Left lung (tissue), 10 donors: ENCODE data around the gene ZNF491. TPM values are rescaled to one million over a fixed set of nuclear protein-coding genes. Genes with fewer than 3 reads are reported as not detected.
A peak's percentile ranks its signal among the peaks of the same experiment; 100 is the strongest.

Experiments used
- ATAC-seq: fragments of 200-7000 bp; cut with Tn5 transposase; one replicate; pipeline ENCODE4 v1.9.1; 2020; ENCODE audit warnings: moderate library complexity
- DNase-seq, 4 donors: peaks; one replicate each; pipeline ENCODE4 v3.0.0-alpha.2; 2013 to 2020
- H3K27ac ChIP-seq, 2 donors: fragments of 200-600 bp; sonication (generic) in 1 of 2; one replicate each; pipeline versions ENCODE4 v1.5.0 to v1.8.0; 2020 to 2021
- H3K27me3 ChIP-seq, 2 donors: fragments of 200-600 bp; sonication (generic) in 1 of 2; one replicate each; pipeline versions ENCODE4 v1.5.0 to v1.8.0; 2020 to 2021
- H3K36me3 ChIP-seq, 2 donors: fragments of 200-600 bp; sonication (generic) in 1 of 2; one replicate each; pipeline versions ENCODE4 v1.5.0 to v1.8.0; 2020 to 2021
- H3K4me1 ChIP-seq, 2 donors: fragments of 200-600 bp; one replicate each; pipeline ENCODE4 v1.8.0; 2021
- H3K4me3 ChIP-seq, 2 donors: fragments of 200-600 bp; sonication (generic) in 1 of 2; one replicate each; pipeline versions ENCODE4 v1.5.0 to v1.8.0; 2020 to 2021; ENCODE audit warnings: mild to moderate bottlenecking in 1 of 2
- H3K9me3 ChIP-seq, 2 donors: fragments of 200-600 bp; sonication (generic) in 1 of 2; one replicate each; pipeline versions ENCODE4 v1.5.0 to v1.8.0; 2020 to 2021
- intact Hi-C, 2 donors: fragments of 100-400 bp; cut with DNase I; formaldehyde crosslinking; loops; one replicate each; pipeline versions ENCODE4 v1.11.2 to v1.14.2; 2022
- polyA plus RNA-seq, 6 donors: library from polyadenylated mRNA; unstranded; fragments of 120-200 nt; gene quantifications; one replicate each; pipeline ENCODE4 v1.2.1, GENCODE V29; 2013; ENCODE audit not compliant: insufficient read length in 6 of 6
- total RNA-seq, 2 donors: library from RNA; stranded (reverse); fragmentation: NEBNext Ultra II Directional; extraction: Animal tissue kit (Norgen Biotek cat#: 25700); gene quantifications; one replicate each; pipeline ENCODE4 v1.2.1, GENCODE V29; 2021
- TF ChIP-seq, protein P1 (sequence below), 2 donors: fragments of 200-600 bp; sonication (generic) in 1 of 2; IDR thresholded peaks; one replicate each; pipeline versions ENCODE4 v1.5.0 to v1.8.0; 2021; ENCODE audit warnings: antibody characterized with exemption in 2 of 2
- donor health status: DM: no; HTN: yes; CAD: no.
- donor health status: DM: no; HTN: no; CAD: no.

Gene ZNF491
- total and polyA plus RNA-seq, 8 donors = 2.0 to 10.2 (median 8.7) TPM

DNA sequence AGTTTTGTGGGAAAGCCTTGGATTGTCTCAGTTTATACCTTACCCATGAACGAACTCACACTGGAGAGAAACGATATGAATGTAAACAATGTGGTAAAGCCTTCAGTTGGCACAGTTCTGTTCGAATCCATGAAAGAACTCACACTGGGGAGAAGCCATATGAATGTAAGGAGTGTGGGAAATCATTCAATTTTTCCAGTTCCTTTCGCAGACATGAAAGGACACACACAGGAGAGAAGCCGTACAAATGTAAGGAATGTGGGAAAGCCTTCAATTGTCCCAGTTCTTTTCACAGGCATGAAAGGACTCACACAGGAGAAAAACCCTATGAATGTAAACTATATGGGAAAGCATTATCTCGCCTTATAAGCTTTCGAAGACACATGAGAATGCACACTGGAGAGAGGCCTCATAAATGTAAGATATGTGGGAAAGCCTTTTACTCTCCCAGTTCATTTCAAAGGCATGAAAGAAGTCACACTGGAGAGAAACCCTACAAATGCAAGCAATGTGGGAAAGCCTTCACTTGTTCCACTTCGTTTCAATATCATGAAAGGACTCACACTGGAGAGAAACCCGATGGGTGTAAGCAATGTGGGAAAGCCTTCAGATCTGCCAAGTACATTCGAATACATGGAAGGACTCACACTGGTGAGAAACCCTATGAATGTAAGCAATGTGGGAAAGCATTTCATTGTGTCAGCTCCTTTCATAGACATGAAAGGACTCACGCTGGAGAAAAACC is 8.2 kb downstream of the ZNF491 start:
- no peak for ATAC-seq
- peaks cover 0 to 52% of the 10 kb centered on the region in 2 donors for H3K9me3 ChIP-seq
- TF ChIP-seq, protein P1, sequence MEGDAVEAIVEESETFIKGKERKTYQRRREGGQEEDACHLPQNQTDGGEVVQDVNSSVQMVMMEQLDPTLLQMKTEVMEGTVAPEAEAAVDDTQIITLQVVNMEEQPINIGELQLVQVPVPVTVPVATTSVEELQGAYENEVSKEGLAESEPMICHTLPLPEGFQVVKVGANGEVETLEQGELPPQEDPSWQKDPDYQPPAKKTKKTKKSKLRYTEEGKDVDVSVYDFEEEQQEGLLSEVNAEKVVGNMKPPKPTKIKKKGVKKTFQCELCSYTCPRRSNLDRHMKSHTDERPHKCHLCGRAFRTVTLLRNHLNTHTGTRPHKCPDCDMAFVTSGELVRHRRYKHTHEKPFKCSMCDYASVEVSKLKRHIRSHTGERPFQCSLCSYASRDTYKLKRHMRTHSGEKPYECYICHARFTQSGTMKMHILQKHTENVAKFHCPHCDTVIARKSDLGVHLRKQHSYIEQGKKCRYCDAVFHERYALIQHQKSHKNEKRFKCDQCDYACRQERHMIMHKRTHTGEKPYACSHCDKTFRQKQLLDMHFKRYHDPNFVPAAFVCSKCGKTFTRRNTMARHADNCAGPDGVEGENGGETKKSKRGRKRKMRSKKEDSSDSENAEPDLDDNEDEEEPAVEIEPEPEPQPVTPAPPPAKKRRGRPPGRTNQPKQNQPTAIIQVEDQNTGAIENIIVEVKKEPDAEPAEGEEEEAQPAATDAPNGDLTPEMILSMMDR (IDR thresholded peaks at IDR 0.05) = no peak
- H3K4me1 ChIP-seq = no peaks in the 10 kb centered on the region
- intact Hi-C loops = no loop called here
- DNase-seq = no peak
- no peak overlapping the region for H3K27ac ChIP-seq
- peaks cover 0 to 21% of the 10 kb centered on the region in 2 donors for H3K36me3 ChIP-seq
- H3K4me3 ChIP-seq = no peak overlapping the region
- H3K27me3 ChIP-seq = no peaks in the 10 kb centered on the region

DNA sequence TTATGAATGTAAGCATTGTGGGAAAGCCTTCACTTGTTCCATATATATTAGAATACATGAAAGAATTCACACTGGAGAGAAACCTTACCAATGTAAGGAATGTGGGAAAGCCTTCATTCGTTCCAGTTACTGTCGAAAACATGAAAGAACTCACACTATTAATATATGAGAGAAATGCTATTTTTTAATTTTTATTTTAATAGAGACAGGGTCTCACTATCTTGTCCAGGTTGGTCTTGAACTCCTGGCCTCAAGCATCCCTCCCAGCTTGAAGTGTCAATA is 8.7 kb downstream of the ZNF491 start:
- no peaks in the 10 kb centered on the region for H3K4me1 ChIP-seq
- H3K27me3 ChIP-seq = no peaks in the 10 kb centered on the region
- ATAC-seq (no peak), DNase-seq (no peak)
- peaks cover 0 to 21% of the 10 kb centered on the region in 2 donors for H3K36me3 ChIP-seq
- H3K9me3 ChIP-seq = peaks cover 0 to 52% of the 10 kb centered on the region in 2 donors
- intact Hi-C loops = no loop called here
- H3K27ac ChIP-seq = no peak overlapping the region
- no peak overlapping the region for H3K4me3 ChIP-seq
- TF ChIP-seq, protein P1 (IDR thresholded peaks at IDR 0.05) = no peak

DNA sequence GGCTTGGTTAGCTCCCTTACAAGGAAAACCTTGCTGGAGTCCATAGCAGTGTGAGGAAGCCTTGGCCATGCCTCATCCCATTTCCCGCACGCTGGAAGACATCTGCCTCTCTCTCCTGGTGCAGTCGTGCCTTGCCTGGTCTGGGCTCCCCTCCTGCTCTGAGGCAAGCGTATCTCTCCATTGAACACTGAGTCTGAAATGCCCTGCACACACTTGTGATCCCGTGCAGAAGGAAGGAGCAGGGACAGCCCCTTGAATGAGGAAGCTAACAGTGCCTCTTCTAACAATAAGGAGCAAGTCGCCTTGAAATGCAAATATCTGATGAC is 15.3 kb downstream of the ZNF491 start:
- TF ChIP-seq, protein P1 (IDR thresholded peaks at IDR 0.05) = no peak
- Histone ChIP-seq H3K27me3 (no peaks in the 10 kb centered on the region), H3K4me1 (peaks cover 0 to 9% of the 10 kb centered on the region in 2 donors), H3K4me3 (peak overlapping the region; percentile 82 to 96), H3K36me3 (no peaks in the 10 kb centered on the region), H3K27ac (peak overlapping the region; percentile 11 to 92), H3K9me3 (peaks cover 0 to 2% of the 10 kb centered on the region in 2 donors)
- DNase-seq (peak in 1 of 4 donors; percentile 34), ATAC-seq (peak; percentile 52)
- intact Hi-C loops = no loop called here

DNA sequence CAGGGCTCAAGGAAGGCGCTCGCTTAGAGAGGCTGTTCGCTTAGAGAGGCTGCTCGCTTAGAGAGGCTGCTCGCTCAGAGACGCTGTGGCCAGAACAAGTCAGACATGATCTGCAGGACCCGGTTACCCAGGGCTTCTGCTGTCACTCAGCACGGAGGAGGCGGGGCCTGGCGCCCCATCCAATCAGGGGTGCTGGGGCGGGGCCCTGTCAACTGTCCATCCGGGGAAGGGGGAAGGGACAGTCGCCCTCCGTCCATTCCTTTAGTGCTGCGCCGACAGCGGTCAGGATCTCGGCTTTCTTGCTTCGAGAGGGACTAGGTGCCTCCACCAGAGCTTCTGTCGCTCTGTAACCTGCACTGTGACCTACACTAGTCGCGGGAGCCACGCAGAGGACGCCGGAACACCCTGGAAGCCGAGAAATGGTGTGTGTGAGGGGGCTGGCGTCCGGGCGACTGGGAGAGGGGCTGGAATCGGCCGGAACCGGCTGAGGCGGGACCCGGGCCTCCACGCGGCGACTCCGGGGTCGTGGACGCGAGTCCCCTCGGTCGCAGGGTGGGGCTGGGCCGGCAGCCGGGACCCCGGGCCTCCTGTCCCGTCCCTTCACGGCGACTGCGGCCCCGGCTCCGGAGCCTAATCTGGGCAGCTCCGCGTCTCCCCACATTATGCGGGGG is 15.8 kb downstream of the ZNF491 start, which contains the start of gene ZNF440:
TSS of gene ZNF440 (plus strand) at position 245 of the 671 bp plus-strand sequence. CDS start at position 420, 175 bp downstream.
- peak; percentile 100 for ATAC-seq

DNA sequence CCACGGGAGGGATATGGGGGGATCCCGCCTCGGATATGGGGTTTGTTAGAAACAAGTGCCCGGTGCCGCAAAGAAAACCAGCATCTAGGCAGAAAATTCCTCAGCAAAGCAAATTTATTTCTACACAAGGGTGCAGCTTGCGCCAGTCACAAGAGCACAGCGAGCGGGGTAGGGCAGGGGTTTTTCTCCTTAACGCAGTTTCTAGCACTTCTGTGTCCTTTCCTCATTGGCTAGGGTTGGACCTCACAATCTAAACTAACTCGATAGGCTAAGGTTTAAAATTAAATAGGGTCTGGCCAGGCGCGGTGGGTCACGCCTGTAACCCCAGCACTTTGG is 16.3 kb downstream of the ZNF491 start:
- Histone ChIP-seq H3K36me3 (no peaks in the 10 kb centered on the region), H3K4me3 (peak overlapping the region; percentile 82 to 96), H3K27me3 (no peaks in the 10 kb centered on the region), H3K27ac (peak overlapping the region; percentile 85 to 92), H3K4me1 (peaks cover 0 to 9% of the 10 kb centered on the region in 2 donors), H3K9me3 (peaks cover 0 to 3% of the 10 kb centered on the region in 2 donors)
- ATAC-seq = peak; percentile 58
- DNase-seq = no peak
- TF ChIP-seq, protein P1 (IDR thresholded peaks at IDR 0.05) = no peak
- intact Hi-C loops = no loop called here

More for the DNA sequence above, 15.8 kb downstream of the ZNF491 start, which contains the start of gene ZNF440:
- Histone ChIP-seq H3K4me1 (peaks cover 0 to 9% of the 10 kb centered on the region in 2 donors), H3K4me3 (peak within 1 kb of the TSS; percentile 82 to 96), H3K27me3 (no peaks in the 10 kb centered on the region), H3K9me3 (peaks cover 0 to 1% of the 10 kb centered on the region in 2 donors), H3K36me3 (no peaks in the 10 kb centered on the region), H3K27ac (peak within 1 kb of the TSS; percentile 85 to 92)
- TF ChIP-seq, protein P1 (IDR thresholded peaks at IDR 0.05) = no peak
- intact Hi-C loops = no loop called here
- peak; percentile 95 to 98 (median 96) for DNase-seq
